OCI-LY7 (cell line): ENCODE measurements around the gene USH1C. TPM values are rescaled to one million over a fixed set of nuclear protein-coding genes. Genes with fewer than 3 reads are reported as not detected.

Source experiments
- BruUV-seq: library from RNA; stranded (reverse); fragments of 400-500 nt; replicated peaks from 2 replicates; lab custom pipeline; 2021; lab: Mats Ljungman, UMichigan
- CTCF ChIA-PET: fragments of 300-600 bp; sonication (Branson Sonifier 250); formaldehyde crosslinking; loops from one replicate; lab custom pipeline; 2022; ENCODE audit warnings: antibody characterized with exemption; ENCODE audit not compliant: unreplicated experiment; lab: Charles Lee
- POLR2A ChIA-PET: fragments of 300-600 bp; sonication (Branson Sonifier 250); formaldehyde crosslinking; loops from one replicate; lab custom pipeline; 2022; ENCODE audit warnings: antibody characterized with exemption; lab: Charles Lee
- DNase-seq: peaks from one replicate; pipeline ENCODE4 v3.0.0-alpha.2; 2015; ENCODE audit warnings: low spot score
- H2AFZ ChIP-seq: fragments of 200-600 bp; sonication (generic), shearing (Covaris generic); 2 replicates; pipeline ENCODE4 v1.6.1; 2014; ENCODE audit warnings: mild to moderate bottlenecking, antibody characterized with exemption, low read length, moderate library complexity
- H3K27ac ChIP-seq: fragments of 200-600 bp; sonication (generic); 2 replicates; pipeline ENCODE4 v1.5.1; 2014; ENCODE audit warnings: mixed run types, low read depth, mild to moderate bottlenecking, moderate library complexity, low read length, inconsistent platforms; ENCODE audit not compliant: poor library complexity, severe bottlenecking
- H3K36me3 ChIP-seq: fragments of 200-600 bp; sonication (generic); 2 replicates; pipeline ENCODE4 v1.6.1; 2014; ENCODE audit warnings: mild to moderate bottlenecking, antibody characterized with exemption, low read length, moderate library complexity, mixed read lengths; ENCODE audit not compliant: insufficient read depth
- H3K4me1 ChIP-seq: fragments of 200-600 bp; sonication (generic); 2 replicates; pipeline ENCODE4 v1.5.1; 2014; ENCODE audit warnings: mild to moderate bottlenecking, low read length; ENCODE audit not compliant: insufficient read depth, poor library complexity, severe bottlenecking
- H3K4me2 ChIP-seq: fragments of 200-600 bp; sonication (generic); 2 replicates; pipeline ENCODE4 v1.6.1; 2014; ENCODE audit warnings: mild to moderate bottlenecking, low read length
- H3K4me3 ChIP-seq: fragments of 200-600 bp; sonication (generic); 2 replicates; pipeline ENCODE4 v1.5.1; 2014; ENCODE audit warnings: mild to moderate bottlenecking, low read depth, low read length; ENCODE audit not compliant: poor library complexity, severe bottlenecking
- H3K79me2 ChIP-seq: fragments of 200-600 bp; sonication (generic); 2 replicates; pipeline ENCODE4 v1.6.1; 2016; ENCODE audit warnings: low read depth, mild to moderate bottlenecking, low read length, moderate library complexity, mixed read lengths; ENCODE audit not compliant: insufficient read depth
- H3K9me2 ChIP-seq: fragments of 200-600 bp; sonication (generic); 2 replicates; pipeline ENCODE4 v1.6.1; 2016; ENCODE audit warnings: mild to moderate bottlenecking, low read length, mixed read lengths; ENCODE audit not compliant: insufficient read depth
- H3K9me3 ChIP-seq: fragments of 200-600 bp; sonication (generic); 2 replicates; pipeline ENCODE4 v1.6.1; 2014; ENCODE audit warnings: mild to moderate bottlenecking, mixed run types, low read length, mixed read lengths
- H4K20me1 ChIP-seq: fragments of 200-600 bp; sonication (generic); 2 replicates; pipeline ENCODE4 v1.6.1; 2014; ENCODE audit warnings: mild to moderate bottlenecking, antibody characterized with exemption, low read length, moderate library complexity, mixed read lengths; ENCODE audit not compliant: insufficient read depth
- EZH2phosphoT487 ChIP-seq: fragments of 200-600 bp; sonication (generic); IDR thresholded peaks from 2 replicates; pipeline ENCODE4 v1.6.1; 2018; ENCODE audit warnings: low read depth, borderline replicate concordance, mild to moderate bottlenecking, mixed run types, antibody characterized with exemption, low read length, moderate library complexity, mixed read lengths
- intact Hi-C: fragments of 100-400 bp; cut with micrococcal nuclease; formaldehyde crosslinking; loops from one replicate; pipeline ENCODE4 v1.10.0; 2022; ENCODE audit not compliant: unreplicated experiment
- total RNA-seq, 2 experiments: library from RNA; depleted of rRNA in 1 of 2; stranded (reverse); fragments of >200 nt in 1 of 2; shearing (Covaris generic) in 1 of 2; gene quantifications; 2 replicates each; pipeline ENCODE4 v1.2.3, GENCODE V29; 2014 to 2022
- TF ChIP-seq, protein P1 (sequence below): fragments of 200-600 bp; sonication (generic); conservative IDR thresholded peaks from 2 replicates; pipeline ENCODE4 v1.5.1; 2014; ENCODE audit warnings: mild to moderate bottlenecking, antibody characterized with exemption, low read length, moderate library complexity, mixed read lengths

USH1C gene
- total RNA-seq, 2 experiments from 2014 or later: not detected

DNA sequence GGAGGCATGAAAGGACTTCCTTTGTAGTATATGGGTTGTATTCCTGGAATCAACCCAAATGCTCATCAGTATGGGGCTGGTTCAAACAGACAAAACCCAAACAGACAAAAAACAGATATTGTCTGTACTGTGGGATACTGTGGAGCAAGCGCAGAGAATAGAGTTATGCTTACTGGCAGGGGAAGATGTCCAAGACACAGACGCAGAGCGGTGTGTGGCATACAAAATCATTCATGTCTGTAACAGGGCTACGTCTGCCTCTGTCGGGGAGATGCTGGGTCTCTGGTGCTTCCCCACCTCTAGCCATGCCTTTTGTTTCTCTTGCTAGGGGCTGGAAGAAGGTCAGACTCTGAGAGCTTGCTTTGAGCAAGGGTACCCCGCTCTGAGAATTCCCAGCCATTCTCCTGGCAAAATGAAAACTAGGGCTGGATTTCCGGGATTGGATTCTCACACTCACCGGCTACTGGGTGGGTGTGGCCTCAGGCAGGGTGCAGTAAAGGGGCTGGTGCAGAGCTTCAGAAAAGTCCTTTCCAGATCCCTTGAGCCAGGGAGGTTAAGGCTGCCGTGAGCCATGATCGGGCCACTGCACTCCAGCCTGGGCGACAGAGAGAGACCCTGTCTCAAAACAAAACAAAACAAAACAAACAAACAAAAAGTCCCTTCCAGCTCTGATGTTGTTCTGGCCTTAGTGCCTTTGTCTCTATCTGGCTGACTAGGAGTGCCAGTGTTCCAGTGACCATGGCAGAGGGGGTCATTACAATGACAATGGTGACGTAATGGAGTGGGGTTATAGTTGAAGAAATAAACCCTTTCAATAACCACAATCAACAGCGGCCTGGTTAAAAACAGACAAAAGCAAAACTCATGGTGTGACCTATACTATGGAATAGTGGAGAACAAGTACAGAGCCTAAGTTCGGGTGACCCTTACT lies 64.7 kb downstream of the USH1C start:
- no peaks in the 10 kb centered on the region for H4K20me1 ChIP-seq
- no peak overlapping the region for H2AFZ ChIP-seq
- TF ChIP-seq EZH2phosphoT487: no peak
- TF ChIP-seq, protein P1, sequence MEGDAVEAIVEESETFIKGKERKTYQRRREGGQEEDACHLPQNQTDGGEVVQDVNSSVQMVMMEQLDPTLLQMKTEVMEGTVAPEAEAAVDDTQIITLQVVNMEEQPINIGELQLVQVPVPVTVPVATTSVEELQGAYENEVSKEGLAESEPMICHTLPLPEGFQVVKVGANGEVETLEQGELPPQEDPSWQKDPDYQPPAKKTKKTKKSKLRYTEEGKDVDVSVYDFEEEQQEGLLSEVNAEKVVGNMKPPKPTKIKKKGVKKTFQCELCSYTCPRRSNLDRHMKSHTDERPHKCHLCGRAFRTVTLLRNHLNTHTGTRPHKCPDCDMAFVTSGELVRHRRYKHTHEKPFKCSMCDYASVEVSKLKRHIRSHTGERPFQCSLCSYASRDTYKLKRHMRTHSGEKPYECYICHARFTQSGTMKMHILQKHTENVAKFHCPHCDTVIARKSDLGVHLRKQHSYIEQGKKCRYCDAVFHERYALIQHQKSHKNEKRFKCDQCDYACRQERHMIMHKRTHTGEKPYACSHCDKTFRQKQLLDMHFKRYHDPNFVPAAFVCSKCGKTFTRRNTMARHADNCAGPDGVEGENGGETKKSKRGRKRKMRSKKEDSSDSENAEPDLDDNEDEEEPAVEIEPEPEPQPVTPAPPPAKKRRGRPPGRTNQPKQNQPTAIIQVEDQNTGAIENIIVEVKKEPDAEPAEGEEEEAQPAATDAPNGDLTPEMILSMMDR: no peak

DNA sequence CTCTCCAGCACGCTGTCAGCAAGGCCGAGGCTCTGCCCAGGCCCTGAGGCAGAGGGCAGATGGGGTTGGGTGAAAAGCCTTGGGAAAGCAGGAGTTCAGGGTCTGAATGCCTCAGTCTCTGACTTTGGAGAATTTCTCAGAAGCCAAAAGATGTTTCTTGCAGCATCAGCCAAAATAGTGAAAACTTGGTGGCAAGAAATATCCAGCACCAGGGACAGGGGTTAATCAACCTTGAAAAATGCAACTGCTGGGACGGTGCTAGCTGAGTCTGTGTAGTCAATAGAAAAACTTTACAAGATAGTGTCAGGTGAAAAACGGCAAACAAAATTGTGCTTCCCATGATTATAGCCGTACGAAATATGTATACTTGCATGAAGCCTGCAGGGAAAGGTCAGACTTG lies 66.1 kb downstream of the USH1C start:
- H4K20me1 ChIP-seq: no peaks in the 10 kb centered on the region
- H3K9me2 ChIP-seq: no peaks in the 10 kb centered on the region
- H3K4me1 ChIP-seq: no peaks in the 10 kb centered on the region
- intact Hi-C loops: no loop called here
- no peak overlapping the region for H3K27ac ChIP-seq
- CTCF ChIA-PET: no interaction called here
- POLR2A ChIA-PET: no interaction called here
- H3K4me3 ChIP-seq: no peak overlapping the region
- no peak for TF ChIP-seq EZH2phosphoT487
- TF ChIP-seq, protein P1: no peak
- BruUV-seq: no TSS peak
- no peak for DNase-seq
- no peaks in the 10 kb centered on the region for H3K9me3 ChIP-seq
- H3K4me2 ChIP-seq: no peak overlapping the region
- H2AFZ ChIP-seq: no peak overlapping the region
- H3K36me3 ChIP-seq: no peaks in the 10 kb centered on the region
- no peaks in the 10 kb centered on the region for H3K79me2 ChIP-seq

More for the DNA sequence above, 64.7 kb downstream of the USH1C start:
- no peak for DNase-seq
- Histone ChIP-seq H3K9me3 (no peaks in the 10 kb centered on the region), H3K79me2 (no peaks in the 10 kb centered on the region), H3K36me3 (no peaks in the 10 kb centered on the region), H3K27ac (no peak overlapping the region), H3K4me2 (no peak overlapping the region), H3K9me2 (no peaks in the 10 kb centered on the region), H3K4me1 (no peaks in the 10 kb centered on the region), H3K4me3 (no peak overlapping the region)
- intact Hi-C loops: no loop called here
- ChIA-PET POLR2A (no interaction called here), CTCF (no interaction called here)
- BruUV-seq: no TSS peak

- intact Hi-C loops: no loop called here
- ChIA-PET POLR2A (no interaction called here), CTCF (no interaction called here)
- Histone ChIP-seq H3K9me3 (no peaks in the 10 kb centered on the region), H3K36me3 (no peaks in the 10 kb centered on the region), H3K9me2 (no peaks in the 10 kb centered on the region), H3K4me3 (no peak overlapping the region), H3K4me1 (no peaks in the 10 kb centered on the region), H3K79me2 (no peaks in the 10 kb centered on the region), H2AFZ (no peak overlapping the region), H3K27ac (no peak overlapping the region), H3K4me2 (no peak overlapping the region), H4K20me1 (no peaks in the 10 kb centered on the region)
- no TSS peak for BruUV-seq
- DNase-seq: no peak
- TF ChIP-seq EZH2phosphoT487: no peak
- TF ChIP-seq, protein P1: no peak
Observed at GRCh38 chr11:17477361-17477760, 66.9 kb downstream of the USH1C start.
